Hepatocyte (in vitro differentiated cells): ENCODE data around the gene CNOT11. TPM values are rescaled to one million over a fixed set of nuclear protein-coding genes. Genes with fewer than 3 reads are reported as not detected.

ENCODE experiments used
- DNase-seq: peaks from one replicate; pipeline ENCODE4 v3.0.0-alpha.2; 2016; ENCODE audit warnings: low spot score
- H2AFZ ChIP-seq: fragments of 200-600 bp; sonication (generic); 2 replicates; pipeline ENCODE4 v1.6.0; 2016; ENCODE audit warnings: antibody characterized with exemption, mild to moderate bottlenecking
- H3K27ac ChIP-seq: fragments of 200-600 bp; sonication (generic); 2 replicates; pipeline ENCODE4 v1.5.1; 2016; ENCODE audit warnings: mild to moderate bottlenecking
- H3K27me3 ChIP-seq: fragments of 200-600 bp; sonication (generic); 2 replicates; pipeline ENCODE4 v1.6.1; 2016
- H3K36me3 ChIP-seq: fragments of 200-600 bp; sonication (generic); replicated peaks from 2 replicates; pipeline ENCODE4 v1.5.1; 2016; ENCODE audit warnings: low read depth; ENCODE audit not compliant: insufficient read depth
- H3K4me1 ChIP-seq: fragments of 200-600 bp; sonication (generic); 2 replicates; pipeline ENCODE4 v1.5.1; 2016; ENCODE audit warnings: mild to moderate bottlenecking, moderate library complexity; ENCODE audit not compliant: insufficient read depth
- H3K4me2 ChIP-seq: fragments of 200-600 bp; sonication (generic); 2 replicates; pipeline ENCODE4 v1.6.0; 2016
- H3K4me3 ChIP-seq: fragments of 200-600 bp; sonication (generic); 2 replicates; pipeline ENCODE4 v1.5.1; 2016; ENCODE audit warnings: mild to moderate bottlenecking
- H3K79me2 ChIP-seq: fragments of 200-600 bp; sonication (generic); 2 replicates; pipeline ENCODE4 v1.6.0; 2017; ENCODE audit warnings: mild to moderate bottlenecking
- H3K9me2 ChIP-seq: fragments of 200-600 bp; sonication (generic); replicated peaks from 2 replicates; pipeline ENCODE4 v1.6.0; 2017; ENCODE audit warnings: mild to moderate bottlenecking; ENCODE audit not compliant: insufficient read depth
- H3K9me3 ChIP-seq: fragments of 200-600 bp; sonication (generic); 2 replicates; pipeline ENCODE4 v1.5.1; 2016; ENCODE audit warnings: low read depth, mild to moderate bottlenecking
- H4K20me1 ChIP-seq: fragments of 200-600 bp; sonication (generic); 2 replicates; pipeline ENCODE4 v1.6.0; 2016; ENCODE audit warnings: mild to moderate bottlenecking; ENCODE audit not compliant: insufficient read depth, poor library complexity, severe bottlenecking
- EZH2 ChIP-seq: fragments of 200-600 bp; sonication (generic); IDR thresholded peaks from 2 replicates; pipeline ENCODE4 v1.6.1; 2016; ENCODE audit warnings: antibody characterized with exemption, mild to moderate bottlenecking, borderline replicate concordance
- EZH2phosphoT487 ChIP-seq: fragments of 200-600 bp; sonication (generic); IDR thresholded peaks from one replicate; pipeline ENCODE4 v1.6.1; 2018; ENCODE audit warnings: antibody characterized with exemption, mild to moderate bottlenecking, low read depth, moderate library complexity; ENCODE audit not compliant: unreplicated experiment, severe bottlenecking
- WGBS: methylation state at CpG from one replicate; pipeline ENCODE4 v1.1.6; 2016; ENCODE audit warnings: low lambda C conversion rate; ENCODE audit errors: missing lambda C conversion rate; 5-methylcytosine and 5-hydroxymethylcytosine counted together
- polyA plus RNA-seq: library from polyadenylated mRNA; unstranded; fragments of >200 nt; fragmentation: Nextera tagmentation; extraction: Ambion mirVana; gene quantifications from 2 replicates; pipeline ENCODE4 v1.2.1, GENCODE V29; 2016
- total RNA-seq: library from RNA; depleted of rRNA; stranded (reverse); fragments of >200 nt; gene quantifications from 2 replicates; pipeline ENCODE4 v1.2.3, GENCODE V29; 2014
- TF ChIP-seq, protein P1 (sequence below): fragments of 200-600 bp; sonication (generic); IDR thresholded peaks from 2 replicates; pipeline ENCODE4 v1.5.1; 2016; ENCODE audit warnings: antibody characterized with exemption, mild to moderate bottlenecking; ENCODE audit not compliant: poor library complexity

CNOT11 gene
- total and polyA plus RNA-seq, 2 experiments from 2014 or later: 57.7 to 61.8 TPM

DNA sequence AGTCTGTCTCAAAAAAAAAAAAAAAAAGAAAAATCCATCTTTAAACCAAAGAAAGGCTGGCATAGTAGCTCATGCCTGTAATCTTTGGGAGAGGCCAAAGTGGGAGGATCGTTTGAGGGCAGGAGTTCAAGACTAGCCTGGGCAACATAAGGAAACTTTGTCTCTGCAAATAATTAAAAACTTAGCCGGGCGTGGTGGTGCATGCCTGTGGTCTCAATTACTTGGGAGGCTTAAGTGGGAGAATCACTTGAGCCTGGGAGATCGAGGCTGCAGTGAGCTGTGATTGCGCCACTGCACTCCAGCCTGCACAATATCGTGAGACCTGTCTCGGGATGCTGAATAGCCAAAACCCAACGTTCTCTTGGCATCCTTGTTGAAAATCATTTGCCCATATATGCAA is 6.1 kb downstream of the CNOT11 start:
- H3K36me3 ChIP-seq: no peaks in the 10 kb centered on the region
- H3K9me3 ChIP-seq: no peaks in the 10 kb centered on the region
- peaks cover 13% of the 10 kb centered on the region for H3K4me1 ChIP-seq
- H4K20me1 ChIP-seq: peaks cover 13% of the 10 kb centered on the region
- WGBS: 99% methylated on average over 8 of the region's 8 CpGs
- H3K4me2 ChIP-seq: no peak overlapping the region
- no peaks in the 10 kb centered on the region for H3K27me3 ChIP-seq
- no peak for DNase-seq
- peaks cover 67% of the 10 kb centered on the region for H3K79me2 ChIP-seq
- H2AFZ ChIP-seq: no peak overlapping the region
- H3K4me3 ChIP-seq: no peak overlapping the region
- TF ChIP-seq EZH2phosphoT487: no peak
- TF ChIP-seq, protein P1, sequence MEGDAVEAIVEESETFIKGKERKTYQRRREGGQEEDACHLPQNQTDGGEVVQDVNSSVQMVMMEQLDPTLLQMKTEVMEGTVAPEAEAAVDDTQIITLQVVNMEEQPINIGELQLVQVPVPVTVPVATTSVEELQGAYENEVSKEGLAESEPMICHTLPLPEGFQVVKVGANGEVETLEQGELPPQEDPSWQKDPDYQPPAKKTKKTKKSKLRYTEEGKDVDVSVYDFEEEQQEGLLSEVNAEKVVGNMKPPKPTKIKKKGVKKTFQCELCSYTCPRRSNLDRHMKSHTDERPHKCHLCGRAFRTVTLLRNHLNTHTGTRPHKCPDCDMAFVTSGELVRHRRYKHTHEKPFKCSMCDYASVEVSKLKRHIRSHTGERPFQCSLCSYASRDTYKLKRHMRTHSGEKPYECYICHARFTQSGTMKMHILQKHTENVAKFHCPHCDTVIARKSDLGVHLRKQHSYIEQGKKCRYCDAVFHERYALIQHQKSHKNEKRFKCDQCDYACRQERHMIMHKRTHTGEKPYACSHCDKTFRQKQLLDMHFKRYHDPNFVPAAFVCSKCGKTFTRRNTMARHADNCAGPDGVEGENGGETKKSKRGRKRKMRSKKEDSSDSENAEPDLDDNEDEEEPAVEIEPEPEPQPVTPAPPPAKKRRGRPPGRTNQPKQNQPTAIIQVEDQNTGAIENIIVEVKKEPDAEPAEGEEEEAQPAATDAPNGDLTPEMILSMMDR: no peak
- TF ChIP-seq EZH2: no peak
- H3K27ac ChIP-seq: no peak overlapping the region
- H3K9me2 ChIP-seq: no peaks in the 10 kb centered on the region

DNA sequence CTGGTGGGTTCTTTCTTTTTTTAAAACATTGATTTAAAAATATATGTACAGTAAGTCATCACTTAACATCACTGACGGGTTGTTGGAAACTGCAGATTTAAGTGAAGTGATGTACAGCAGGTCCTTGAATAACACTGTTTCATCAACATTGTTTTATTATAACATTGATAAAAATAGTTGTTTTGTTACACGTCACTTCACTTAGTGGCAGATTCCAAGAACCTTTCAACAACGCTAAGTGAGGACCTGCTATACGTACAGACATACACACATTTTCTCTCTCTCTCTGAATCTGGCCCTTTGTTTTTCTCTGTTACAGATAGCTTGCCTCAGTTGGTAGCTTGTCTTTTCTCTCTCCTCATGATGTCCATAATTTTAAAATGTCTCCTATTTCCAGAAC is 9.5 kb downstream of the CNOT11 start:
- H3K4me1 ChIP-seq: peaks cover 11% of the 10 kb centered on the region

DNA sequence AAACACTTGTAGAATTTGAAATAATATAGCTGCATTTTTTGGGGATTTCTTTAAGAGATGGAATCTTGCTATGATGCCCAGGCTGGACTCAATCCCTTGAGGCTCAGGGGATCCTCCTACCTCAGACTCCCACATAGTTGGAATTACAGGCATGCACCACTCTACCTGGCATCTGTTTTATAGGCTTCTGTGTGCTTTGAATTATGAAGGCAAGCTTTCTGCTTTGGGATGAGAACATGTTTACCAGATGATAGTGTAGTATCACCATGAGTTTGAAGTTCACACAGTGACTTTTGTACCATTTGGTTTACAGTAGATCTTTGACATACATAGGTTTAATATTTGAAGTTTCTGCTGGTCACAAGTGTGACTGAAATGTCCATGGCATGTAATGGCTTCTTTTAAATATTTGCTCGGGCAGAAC is 10.7 kb downstream of the CNOT11 start:
- Histone ChIP-seq H2AFZ (no peak overlapping the region), H3K27me3 (no peaks in the 10 kb centered on the region), H3K36me3 (no peaks in the 10 kb centered on the region), H3K9me3 (no peaks in the 10 kb centered on the region), H3K9me2 (no peaks in the 10 kb centered on the region), H3K27ac (no peak overlapping the region), H3K4me3 (no peak overlapping the region), H3K4me2 (no peak overlapping the region), H4K20me1 (peaks cover 3% of the 10 kb centered on the region), H3K79me2 (peaks cover 27% of the 10 kb centered on the region), H3K4me1 (peaks cover 17% of the 10 kb centered on the region)
- DNase-seq: no peak
- TF ChIP-seq EZH2 (no peak), EZH2phosphoT487 (no peak)
- TF ChIP-seq, protein P1: no peak
- 88% methylated on average over 1 of the region's 1 CpG for WGBS

More for the DNA sequence above, 9.5 kb downstream of the CNOT11 start:
- H3K9me2 ChIP-seq: no peaks in the 10 kb centered on the region
- peaks cover 3% of the 10 kb centered on the region for H4K20me1 ChIP-seq
- DNase-seq: no peak
- peaks cover 40% of the 10 kb centered on the region for H3K79me2 ChIP-seq
- no peak overlapping the region for H3K27ac ChIP-seq
- TF ChIP-seq, protein P1: no peak
- TF ChIP-seq EZH2 (no peak), EZH2phosphoT487 (no peak)
- H3K4me3 ChIP-seq: no peak overlapping the region
- H3K4me2 ChIP-seq: no peak overlapping the region
- no peaks in the 10 kb centered on the region for H3K27me3 ChIP-seq
- WGBS: 99% methylated on average over 4 of the region's 4 CpGs
- H3K9me3 ChIP-seq: no peaks in the 10 kb centered on the region
- no peak overlapping the region for H2AFZ ChIP-seq
- H3K36me3 ChIP-seq: no peaks in the 10 kb centered on the region

DNA sequence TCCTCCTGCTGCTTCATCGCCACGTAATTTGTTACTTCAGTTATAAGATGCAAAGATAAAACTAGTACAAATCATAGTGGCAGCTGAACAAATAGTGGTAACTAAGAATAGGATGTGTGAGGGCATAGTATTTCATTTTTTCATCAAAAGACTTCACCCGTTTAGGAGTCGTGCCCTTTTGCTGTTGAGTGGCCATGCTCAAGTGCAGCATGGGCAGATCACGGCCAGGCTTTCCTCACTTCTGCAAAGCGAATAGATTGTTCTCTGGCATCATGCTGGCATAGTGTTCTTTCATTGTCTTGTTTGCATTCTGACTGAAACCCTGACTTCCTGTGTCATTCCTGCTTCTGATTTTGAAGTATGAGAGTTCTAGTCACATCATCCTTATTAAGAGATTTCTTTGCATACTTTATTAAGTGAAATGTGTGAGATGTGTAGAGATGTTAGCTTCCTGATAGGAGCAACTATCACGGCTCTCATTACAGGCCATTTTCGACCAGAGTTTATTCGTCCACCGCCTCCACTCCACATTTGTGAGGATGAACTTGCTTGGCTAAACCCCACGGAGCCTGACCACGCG is 11.8 kb downstream of the CNOT11 start:
- Histone ChIP-seq H3K79me2 (peaks cover 17% of the 10 kb centered on the region), H3K4me1 (peaks cover 17% of the 10 kb centered on the region), H3K9me2 (no peaks in the 10 kb centered on the region), H3K27me3 (no peaks in the 10 kb centered on the region), H3K4me3 (no peak overlapping the region), H3K4me2 (no peak overlapping the region), H2AFZ (no peak overlapping the region), H4K20me1 (peaks cover 3% of the 10 kb centered on the region), H3K9me3 (no peaks in the 10 kb centered on the region), H3K27ac (no peak overlapping the region), H3K36me3 (no peaks in the 10 kb centered on the region)
- WGBS: 93% methylated on average over 13 of the region's 13 CpGs
- DNase-seq: no peak
- TF ChIP-seq EZH2 (no peak), EZH2phosphoT487 (no peak)
- TF ChIP-seq, protein P1: no peak
